ENCODE data around the gene DBH.

GRCh38 chr9:133694686-133695085 lies 58.5 kb downstream of the DBH start:
- TF ChIP-seq POLR2AphosphoS5 (IDR thresholded peaks at IDR 0.05; ENCODE audit: low read depth, low read length) (no peak), TAF1 (IDR thresholded peaks at IDR 0.05; ENCODE audit: borderline replicate concordance, insufficient read depth, low read length) (no peak), SIN3A (IDR thresholded peaks at IDR 0.05; ENCODE audit: borderline replicate concordance, insufficient read depth, low read length) (no peak), FOXP2 (optimal IDR thresholded peaks at IDR 0.05; ENCODE audit: borderline replicate concordance, extremely low read depth, extremely low read length, insufficient read depth) (no peak)
